Spleen (tissue), 11 donors: ENCODE data around the gene FSCN2. TPM values are rescaled to one million over a fixed set of nuclear protein-coding genes. Genes with fewer than 3 reads are reported as not detected.

Experiments used
- DNase-seq: peaks from one replicate; pipeline ENCODE4 v3.0.0-alpha.2; 2020
- H3K27ac ChIP-seq, 8 donors: fragments of 200-600 bp; sonication (generic) in 7 of 8; 1 replicate in 4 of 8; 2 replicates in 4 of 8; pipeline versions ENCODE4 v1.5.0 to v1.8.0; 2016 to 2021; ENCODE audit warnings: inconsistent platforms in 4 of 8, mild to moderate bottlenecking in 4 of 8, moderate library complexity in 1 of 8
- H3K27me3 ChIP-seq, 7 donors: fragments of 200-600 bp; sonication (generic) in 6 of 7; replicated peaks in 1 of 7; 1 replicate in 4 of 7; 2 replicates in 3 of 7; pipeline versions ENCODE4 v1.5.0 to v1.8.0; 2016 to 2021; ENCODE audit warnings: inconsistent platforms in 3 of 7, mild to moderate bottlenecking in 1 of 7
- H3K36me3 ChIP-seq, 6 donors: fragments of 200-600 bp; sonication (generic) in 5 of 6; 1 replicate in 4 of 6; 2 replicates in 2 of 6; pipeline versions ENCODE4 v1.5.0 to v1.8.0; 2016 to 2021; ENCODE audit warnings: inconsistent platforms in 2 of 6
- H3K4me1 ChIP-seq, 6 donors: fragments of 200-600 bp; sonication (generic) in 5 of 6; 1 replicate in 3 of 6; 2 replicates in 3 of 6; pipeline versions ENCODE4 v1.5.0 to v1.8.0; 2016 to 2021; ENCODE audit warnings: inconsistent platforms in 3 of 6
- H3K4me3 ChIP-seq, 8 donors: fragments of 200-600 bp; sonication (generic) in 7 of 8; 1 replicate in 4 of 8; 2 replicates in 4 of 8; pipeline versions ENCODE4 v1.5.0 to v1.8.0; 2016 to 2021; ENCODE audit warnings: inconsistent platforms in 4 of 8, mild to moderate bottlenecking in 4 of 8, moderate library complexity in 2 of 8
- H3K9me3 ChIP-seq, 8 donors: fragments of 200-600 bp; sonication (generic) in 7 of 8; 1 replicate in 4 of 8; 2 replicates in 4 of 8; pipeline versions ENCODE4 v1.5.0 to v1.8.0; 2016 to 2021; ENCODE audit warnings: inconsistent platforms in 4 of 8
- POLR2A ChIP-seq, 3 donors: fragments of 450-650 bp; IDR thresholded peaks; one replicate each; pipeline ENCODE4 v1.5.1; 2017; ENCODE audit warnings: antibody characterized with exemption in 3 of 3, mild to moderate bottlenecking in 1 of 3
- POLR2AphosphoS5 ChIP-seq, 3 donors: sonication (generic); formaldehyde crosslinking; IDR thresholded peaks; one replicate each; pipeline ENCODE4 v1.5.1; 2017; ENCODE audit warnings: antibody characterized with exemption in 3 of 3
- WGBS, 5 donors: extraction: QIAGEN DNeasy Blood & Tissue Kit in 3 of 5; methylation state at CpG; one replicate each; pipeline versions ENCODE4 v1.1.5 to v1.1.7; 2013 to 2018; 5-methylcytosine and 5-hydroxymethylcytosine counted together
- intact Hi-C: fragments of 100-400 bp; cut with DNase I; formaldehyde crosslinking; loops from one replicate; pipeline ENCODE4 v1.15.0; 2023; ENCODE audit warnings: low total_unique reads
- polyA plus RNA-seq, 3 donors: library from polyadenylated mRNA; stranded (reverse); fragments of 200-250 nt; gene quantifications; one replicate each; pipeline ENCODE4 v1.2.1, GENCODE V29; 2013
- total RNA-seq, 7 donors: library from RNA; depleted of rRNA in 3 of 7; stranded (reverse); fragments of >200 nt in 3 of 7; fragmentation: NEBNext Ultra II Directional in 4 of 7; extraction: Animal tissue kit (Norgen Biotek cat#: 25700) in 4 of 7; gene quantifications; one replicate each; pipeline versions ENCODE4 v1.1.0 to v1.2.1, GENCODE V29; 2016 to 2021
- TF ChIP-seq, protein P1 (sequence below), 11 experiments: fragments of 200-600 bp in 7 of 11; fragments of 450-650 bp in 4 of 11; sonication (generic) in 4 of 11; IDR thresholded peaks in 8 of 11; conservative IDR thresholded peaks in 3 of 11; 1 replicate in 7 of 11; 2 replicates in 4 of 11; pipeline versions ENCODE4 v1.4.0 to v1.8.0; 2016 to 2021; ENCODE audit warnings: antibody characterized with exemption in 11 of 11, inconsistent platforms in 4 of 11, mild to moderate bottlenecking in 1 of 11
- donor health status: healthy with polysubstance abuse.
- donor health status: DM: no; HTN: no; CAD: no; lungs with moderate emphysema.
- donor health status: DM: no; HTN: no; CAD: no.
- donor health status: Bipolar disorder and iron deficiency.
- donor health status: healthy.
- donor health status: DM: no; HTN: no; CAD: no.
- donor health status: DM: yes; HTN: yes; CAD: no.

Gene FSCN2
- total and polyA plus RNA-seq, 10 donors = 0.41 to 4.0 (median 2.4) TPM

DNA sequence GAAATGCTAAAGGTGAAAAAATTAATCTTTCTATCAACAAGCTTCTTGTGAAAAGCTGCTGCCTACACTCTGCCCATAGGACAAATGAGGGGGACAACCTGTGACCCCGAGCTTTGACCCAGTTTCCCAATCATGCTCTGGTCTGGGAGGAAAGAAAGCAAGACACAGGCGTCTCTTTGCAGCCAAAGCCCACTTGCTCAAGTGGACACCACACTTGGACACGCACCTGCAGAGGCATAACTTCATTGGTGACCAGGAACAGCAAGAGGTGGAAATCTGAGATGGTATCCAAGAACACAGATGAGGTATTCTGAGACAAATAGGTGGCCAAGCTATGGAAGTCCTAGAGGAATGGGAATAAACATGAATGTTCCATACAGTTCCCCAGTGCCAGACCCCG lies 39.0 kb downstream of the FSCN2 start:
- Histone ChIP-seq H3K4me3 (no peak overlapping the region), H3K36me3 (peaks cover 3 to 100% (median 93%) of the 10 kb centered on the region in 6 donors), H3K27ac (peak overlapping the region; percentile 19 to 82 (median 64)), H3K27me3 (no peaks in the 10 kb centered on the region), H3K4me1 (peaks cover 8 to 57% (median 26%) of the 10 kb centered on the region in 6 donors), H3K9me3 (no peaks in the 10 kb centered on the region)
- TF ChIP-seq POLR2A (IDR thresholded peaks at IDR 0.05) = no peak
- no peak for TF ChIP-seq POLR2AphosphoS5 (IDR thresholded peaks at IDR 0.05)
- TF ChIP-seq, protein P1, sequence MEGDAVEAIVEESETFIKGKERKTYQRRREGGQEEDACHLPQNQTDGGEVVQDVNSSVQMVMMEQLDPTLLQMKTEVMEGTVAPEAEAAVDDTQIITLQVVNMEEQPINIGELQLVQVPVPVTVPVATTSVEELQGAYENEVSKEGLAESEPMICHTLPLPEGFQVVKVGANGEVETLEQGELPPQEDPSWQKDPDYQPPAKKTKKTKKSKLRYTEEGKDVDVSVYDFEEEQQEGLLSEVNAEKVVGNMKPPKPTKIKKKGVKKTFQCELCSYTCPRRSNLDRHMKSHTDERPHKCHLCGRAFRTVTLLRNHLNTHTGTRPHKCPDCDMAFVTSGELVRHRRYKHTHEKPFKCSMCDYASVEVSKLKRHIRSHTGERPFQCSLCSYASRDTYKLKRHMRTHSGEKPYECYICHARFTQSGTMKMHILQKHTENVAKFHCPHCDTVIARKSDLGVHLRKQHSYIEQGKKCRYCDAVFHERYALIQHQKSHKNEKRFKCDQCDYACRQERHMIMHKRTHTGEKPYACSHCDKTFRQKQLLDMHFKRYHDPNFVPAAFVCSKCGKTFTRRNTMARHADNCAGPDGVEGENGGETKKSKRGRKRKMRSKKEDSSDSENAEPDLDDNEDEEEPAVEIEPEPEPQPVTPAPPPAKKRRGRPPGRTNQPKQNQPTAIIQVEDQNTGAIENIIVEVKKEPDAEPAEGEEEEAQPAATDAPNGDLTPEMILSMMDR (IDR thresholded peaks at IDR 0.05 in 8 of 11, conservative IDR thresholded peaks at IDR 0.05 in 3 of 11) = no peak
- 51 to 60% (median 58%) methylated on average over 4 of the region's 4 CpGs for WGBS, 5 donors
- DNase-seq = no peak
- intact Hi-C loops = no loop called here

DNA sequence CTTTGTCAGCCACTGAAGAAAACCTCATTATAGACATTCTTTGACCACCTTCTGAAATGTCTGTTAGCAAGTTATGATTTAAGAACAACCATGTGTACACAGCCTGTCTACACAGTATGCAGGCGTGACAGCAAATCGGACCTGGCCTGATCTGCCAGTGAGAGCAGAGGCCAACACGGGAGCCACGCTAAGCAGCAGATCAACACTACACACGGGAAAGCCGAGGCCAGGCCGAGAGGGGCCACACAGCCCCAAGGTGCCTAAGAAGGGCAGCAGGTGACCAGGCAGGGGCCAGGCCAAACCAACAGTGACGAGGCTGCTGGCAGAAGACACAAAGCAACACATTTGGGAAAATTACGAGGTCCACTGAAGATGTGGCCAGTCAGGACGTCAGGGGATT lies 40.2 kb downstream of the FSCN2 start:
- intact Hi-C loops = no loop called here
- Histone ChIP-seq H3K36me3 (peaks cover 3 to 100% (median 89%) of the 10 kb centered on the region in 6 donors), H3K4me1 (peaks cover 8 to 44% (median 25%) of the 10 kb centered on the region in 6 donors), H3K9me3 (no peaks in the 10 kb centered on the region), H3K4me3 (no peak overlapping the region), H3K27me3 (no peaks in the 10 kb centered on the region), H3K27ac (peak overlapping the region in 3 of 8 donors; percentile 29 to 82 (median 57))
- 89 to 95% (median 92%) methylated on average over 10 of the region's 10 CpGs for WGBS, 5 donors
- TF ChIP-seq POLR2AphosphoS5 (IDR thresholded peaks at IDR 0.05) (peak in 1 of 3 donors; percentile 27), POLR2A (IDR thresholded peaks at IDR 0.05) (no peak)
- no peak for DNase-seq

DNA sequence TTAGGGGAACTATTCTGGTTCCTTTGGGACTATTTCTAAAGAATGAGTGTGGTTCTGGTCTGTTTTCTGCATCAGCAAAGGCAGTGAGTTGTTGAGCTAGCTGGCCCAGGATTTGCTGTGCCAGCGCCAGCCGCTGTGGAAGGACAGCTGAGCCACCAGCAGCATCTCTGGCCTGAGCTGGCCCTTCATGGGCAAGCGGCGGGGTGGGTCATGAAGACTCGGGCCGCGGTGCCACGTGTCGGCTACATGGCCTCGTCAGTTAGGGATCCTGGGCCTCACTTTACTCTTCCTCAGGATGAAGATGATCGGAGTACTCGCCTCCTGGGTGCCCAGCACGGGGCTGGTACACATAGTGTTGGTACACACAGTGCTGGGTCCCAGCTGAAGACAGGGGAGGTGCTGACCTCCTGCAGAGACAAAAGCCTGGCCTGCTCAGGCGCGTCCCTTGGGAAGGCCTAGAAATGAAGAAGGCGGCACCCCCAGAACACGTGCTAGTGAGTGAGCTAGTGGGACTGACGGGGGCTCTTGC lies 41.9 kb downstream of the FSCN2 start:
- TF ChIP-seq POLR2AphosphoS5 (IDR thresholded peaks at IDR 0.05) (peak in 1 of 3 donors; percentile 27), POLR2A (IDR thresholded peaks at IDR 0.05) (no peak)
- Histone ChIP-seq H3K36me3 (peaks cover 3 to 100% (median 85%) of the 10 kb centered on the region in 6 donors), H3K9me3 (no peaks in the 10 kb centered on the region), H3K27ac (no peak overlapping the region), H3K27me3 (no peaks in the 10 kb centered on the region), H3K4me3 (no peak overlapping the region), H3K4me1 (peaks cover 8 to 28% (median 21%) of the 10 kb centered on the region in 6 donors)
- intact Hi-C loops = no loop called here
- no peak for DNase-seq
- WGBS, 5 donors = 92 to 99% (median 97%) methylated on average over 13 to 18 of the region's 18 CpGs

DNA sequence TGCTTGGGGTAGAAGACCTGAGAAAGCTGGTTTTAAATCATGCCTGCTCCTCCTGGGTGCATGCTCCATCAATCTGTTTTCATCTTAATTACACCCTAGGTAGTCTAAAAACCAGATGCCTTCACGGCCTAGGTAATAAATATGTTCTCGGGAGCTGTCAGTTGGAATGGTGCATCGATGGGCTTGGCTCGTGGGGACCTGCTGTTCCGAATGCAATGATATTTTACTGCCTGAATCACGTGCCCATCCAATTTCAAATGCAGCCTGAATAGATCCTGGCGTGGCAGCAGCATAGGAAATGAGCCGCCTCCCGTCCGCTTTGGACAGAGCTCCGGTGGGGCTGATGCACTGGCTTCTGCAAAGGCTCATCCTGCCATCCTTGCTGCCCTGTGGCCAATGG lies 42.8 kb downstream of the FSCN2 start:
- intact Hi-C loops = no loop called here
- peaks cover 3 to 100% (median 83%) of the 10 kb centered on the region in 6 donors for H3K36me3 ChIP-seq

DNA sequence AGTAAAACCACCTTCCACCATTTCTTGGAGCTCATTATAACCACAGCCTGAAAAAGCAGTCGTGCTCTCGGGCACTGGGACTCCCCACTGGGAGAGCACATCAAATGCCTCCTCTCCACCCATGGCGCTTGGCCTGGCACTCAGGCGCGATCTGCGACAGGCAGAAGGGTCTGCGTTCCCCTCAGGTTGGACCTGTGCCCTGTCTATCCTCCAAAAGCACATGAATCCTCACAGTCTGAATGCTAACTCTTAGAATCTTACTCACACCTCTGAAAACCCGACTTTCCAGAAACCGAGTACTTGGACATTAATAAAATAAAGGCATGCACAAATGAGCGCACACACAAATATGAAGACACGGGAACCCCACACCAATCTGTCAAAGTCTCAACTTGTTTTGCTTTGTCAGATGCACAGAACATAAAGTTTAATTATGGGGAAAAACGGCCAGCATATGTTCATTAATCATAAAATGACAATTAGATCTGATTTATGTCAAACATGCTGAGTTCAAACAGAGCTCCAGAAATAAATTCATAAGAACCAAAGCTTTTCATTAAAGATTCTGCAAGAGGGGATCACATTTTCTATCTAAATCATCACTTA lies 44.5 kb downstream of the FSCN2 start:
- WGBS, 5 donors = 93 to 96% (median 95%) methylated on average over 12 of the region's 12 CpGs
- Histone ChIP-seq H3K36me3 (peaks cover 3 to 100% (median 71%) of the 10 kb centered on the region in 6 donors), H3K27me3 (no peaks in the 10 kb centered on the region), H3K9me3 (no peaks in the 10 kb centered on the region), H3K4me1 (peaks cover 0 to 25% (median 9%) of the 10 kb centered on the region in 6 donors), H3K27ac (no peak overlapping the region), H3K4me3 (no peak overlapping the region)
- no peak for DNase-seq
- intact Hi-C loops = no loop called here
- TF ChIP-seq POLR2A (IDR thresholded peaks at IDR 0.05) (no peak), POLR2AphosphoS5 (IDR thresholded peaks at IDR 0.05) (no peak)
- TF ChIP-seq, protein P1 (IDR thresholded peaks at IDR 0.05 in 8 of 11, conservative IDR thresholded peaks at IDR 0.05 in 3 of 11) = no peak

More for the DNA sequence above, 42.8 kb downstream of the FSCN2 start:
- no peak overlapping the region for H3K27ac ChIP-seq
- WGBS, 5 donors = 85 to 95% (median 94%) methylated on average over 11 of the region's 11 CpGs
- peaks cover 8 to 26% (median 14%) of the 10 kb centered on the region in 6 donors for H3K4me1 ChIP-seq
- H3K4me3 ChIP-seq = no peak overlapping the region
- H3K27me3 ChIP-seq = no peaks in the 10 kb centered on the region
- TF ChIP-seq POLR2A (IDR thresholded peaks at IDR 0.05) (no peak), POLR2AphosphoS5 (IDR thresholded peaks at IDR 0.05) (no peak)
- TF ChIP-seq, protein P1 (IDR thresholded peaks at IDR 0.05 in 8 of 11, conservative IDR thresholded peaks at IDR 0.05 in 3 of 11) = no peak
- H3K9me3 ChIP-seq = no peaks in the 10 kb centered on the region
- no peak for DNase-seq
